Ascending aorta (tissue), 2 donors: Measurements from ENCODE around the gene PODNL1. TPM values are rescaled to one million over a fixed set of nuclear protein-coding genes. Genes with fewer than 3 reads are reported as not detected.

Experiments used
- DNase-seq, 2 donors: peaks; one replicate each; pipeline ENCODE4 v3.0.0-alpha.2; 2019; ENCODE audit warnings: low spot score in 2 of 2
- H3K27ac ChIP-seq, 2 donors: fragments of 200-600 bp; sonication (generic); one replicate each; pipeline ENCODE4 v1.5.1; 2016 to 2017; ENCODE audit warnings: mild to moderate bottlenecking in 1 of 2
- H3K27me3 ChIP-seq: fragments of 200-600 bp; sonication (generic); one replicate; pipeline ENCODE4 v1.5.1; 2017
- H3K36me3 ChIP-seq, 2 donors: fragments of 200-600 bp; sonication (generic); one replicate each; pipeline ENCODE4 v1.5.1; 2016
- H3K4me1 ChIP-seq, 2 donors: fragments of 200-600 bp; sonication (generic); one replicate each; pipeline ENCODE4 v1.5.1; 2016 to 2017; ENCODE audit warnings: mild to moderate bottlenecking in 1 of 2
- H3K4me3 ChIP-seq, 2 donors: fragments of 200-600 bp; sonication (generic); one replicate each; pipeline ENCODE4 v1.5.1; 2016 to 2017; ENCODE audit warnings: mild to moderate bottlenecking in 1 of 2
- H3K9me3 ChIP-seq, 2 donors: fragments of 200-600 bp; sonication (generic); one replicate each; pipeline ENCODE4 v1.5.1; 2016
- intact Hi-C: fragments of 100-400 bp; cut with DNase I; formaldehyde crosslinking; loops from one replicate; pipeline ENCODE4 v1.15.1; 2023
- total RNA-seq: library from RNA; depleted of rRNA; stranded (reverse); fragments of >200 nt; gene quantifications from one replicate; pipeline ENCODE4 v1.1.0, GENCODE V29; 2016
- TF ChIP-seq, protein P1 (sequence below), 3 experiments: fragments of 200-600 bp in 2 of 3; fragments of 450-650 bp in 1 of 3; sonication (generic) in 2 of 3; IDR thresholded peaks; one replicate each; pipeline ENCODE4 v1.5.1; 2016 to 2019; ENCODE audit warnings: antibody characterized with exemption in 3 of 3, mild to moderate bottlenecking in 1 of 3, moderate library complexity in 1 of 3

PODNL1 gene
- total RNA-seq, 1 donor from 2014 or later: 12.9 TPM

DNA sequence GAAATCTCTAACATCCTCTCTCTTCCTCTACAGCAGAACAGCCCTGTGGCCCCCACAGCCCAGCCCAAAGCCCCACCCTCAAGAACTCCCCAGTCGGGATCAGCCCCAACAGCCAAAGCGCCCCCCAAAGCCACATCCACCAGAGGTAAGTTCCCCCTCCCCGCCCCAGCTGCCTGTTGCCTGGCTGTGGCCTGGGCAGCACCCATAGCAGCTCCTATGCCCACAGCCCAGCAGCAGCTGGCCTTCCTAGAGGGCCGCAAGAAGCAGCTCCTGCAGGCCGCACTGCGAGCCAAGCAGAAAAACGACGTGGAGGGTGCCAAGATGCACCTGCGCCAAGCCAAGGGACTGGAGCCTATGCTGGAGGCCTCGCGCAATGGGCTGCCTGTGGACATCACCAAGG lies 17.7 kb downstream of the PODNL1 start:
- intact Hi-C loops: no loop called here
- Histone ChIP-seq H3K9me3 (no peaks in the 10 kb centered on the region), H3K4me1 (no peaks in the 10 kb centered on the region), H3K36me3 (peaks cover 62 to 66% of the 10 kb centered on the region in 2 donors), H3K27ac (no peak overlapping the region), H3K27me3 (no peaks in the 10 kb centered on the region), H3K4me3 (no peak overlapping the region)
- DNase-seq: no peak
- TF ChIP-seq, protein P1, sequence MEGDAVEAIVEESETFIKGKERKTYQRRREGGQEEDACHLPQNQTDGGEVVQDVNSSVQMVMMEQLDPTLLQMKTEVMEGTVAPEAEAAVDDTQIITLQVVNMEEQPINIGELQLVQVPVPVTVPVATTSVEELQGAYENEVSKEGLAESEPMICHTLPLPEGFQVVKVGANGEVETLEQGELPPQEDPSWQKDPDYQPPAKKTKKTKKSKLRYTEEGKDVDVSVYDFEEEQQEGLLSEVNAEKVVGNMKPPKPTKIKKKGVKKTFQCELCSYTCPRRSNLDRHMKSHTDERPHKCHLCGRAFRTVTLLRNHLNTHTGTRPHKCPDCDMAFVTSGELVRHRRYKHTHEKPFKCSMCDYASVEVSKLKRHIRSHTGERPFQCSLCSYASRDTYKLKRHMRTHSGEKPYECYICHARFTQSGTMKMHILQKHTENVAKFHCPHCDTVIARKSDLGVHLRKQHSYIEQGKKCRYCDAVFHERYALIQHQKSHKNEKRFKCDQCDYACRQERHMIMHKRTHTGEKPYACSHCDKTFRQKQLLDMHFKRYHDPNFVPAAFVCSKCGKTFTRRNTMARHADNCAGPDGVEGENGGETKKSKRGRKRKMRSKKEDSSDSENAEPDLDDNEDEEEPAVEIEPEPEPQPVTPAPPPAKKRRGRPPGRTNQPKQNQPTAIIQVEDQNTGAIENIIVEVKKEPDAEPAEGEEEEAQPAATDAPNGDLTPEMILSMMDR (IDR thresholded peaks at IDR 0.05): no peak

DNA sequence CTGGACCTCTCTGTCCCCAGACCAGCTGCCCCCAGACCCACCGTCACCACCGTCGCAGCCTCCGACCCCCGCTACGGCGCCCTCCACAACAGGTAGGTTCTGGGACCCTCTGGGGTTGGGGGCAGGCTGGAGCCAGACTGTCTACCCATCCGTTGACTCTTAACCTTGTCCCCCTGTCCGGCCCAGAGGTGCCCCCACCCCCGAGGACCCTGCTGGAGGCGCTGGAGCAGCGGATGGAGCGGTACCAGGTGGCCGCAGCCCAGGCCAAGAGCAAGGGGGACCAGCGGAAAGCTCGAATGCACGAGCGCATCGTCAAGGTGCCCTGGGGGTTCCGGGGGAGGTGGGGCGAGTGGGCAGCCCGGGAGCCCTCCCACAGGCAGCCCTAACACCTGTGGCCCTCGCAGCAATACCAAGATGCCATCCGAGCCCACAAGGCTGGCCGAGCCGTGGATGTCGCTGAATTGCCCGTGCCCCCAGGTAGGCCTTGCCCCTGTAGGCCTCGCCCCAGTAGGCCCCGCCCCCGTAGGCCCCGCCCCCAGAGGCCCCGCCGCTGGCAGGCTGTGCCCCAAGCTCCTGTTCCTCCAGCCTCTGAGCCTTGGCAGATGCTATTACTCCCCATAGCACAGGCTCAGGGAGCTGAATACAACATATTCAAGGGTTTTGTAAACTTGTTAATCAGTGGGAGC lies 19.3 kb downstream of the PODNL1 start:
- Histone ChIP-seq H3K27me3 (no peaks in the 10 kb centered on the region), H3K4me1 (no peaks in the 10 kb centered on the region), H3K4me3 (no peak overlapping the region), H3K9me3 (no peaks in the 10 kb centered on the region), H3K36me3 (peaks cover 57 to 73% of the 10 kb centered on the region in 2 donors), H3K27ac (no peak overlapping the region)
- intact Hi-C loops: no loop called here
- DNase-seq: no peak
- TF ChIP-seq, protein P1 (IDR thresholded peaks at IDR 0.05): no peak

DNA sequence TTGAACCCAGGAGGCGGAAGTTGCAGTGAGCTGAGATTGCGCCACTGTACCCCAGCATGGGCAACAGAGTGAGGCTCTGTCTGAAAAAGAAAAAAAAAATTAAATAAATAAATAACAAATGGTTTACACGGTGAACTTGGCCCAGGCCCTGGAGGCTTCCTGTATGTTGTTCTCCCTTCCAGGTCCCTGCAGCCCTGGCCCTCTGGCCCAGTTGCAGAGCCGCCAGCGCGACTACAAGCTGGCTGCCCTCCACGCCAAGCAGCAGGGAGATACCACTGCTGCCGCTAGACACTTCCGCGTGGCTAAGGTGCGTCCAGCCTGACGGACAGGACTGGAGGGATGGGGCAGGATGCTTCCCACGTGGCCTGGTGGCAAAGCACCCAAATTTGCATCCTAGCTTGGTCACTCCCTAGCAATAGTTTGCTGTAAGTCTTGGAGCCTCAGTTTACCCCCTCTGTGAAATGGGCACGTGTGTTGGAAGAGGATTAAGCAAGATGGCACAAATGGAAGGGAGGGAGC lies 20.3 kb downstream of the PODNL1 start:
- no peak for DNase-seq
- Histone ChIP-seq H3K36me3 (peaks cover 58 to 75% of the 10 kb centered on the region in 2 donors), H3K27ac (no peak overlapping the region), H3K4me3 (no peak overlapping the region), H3K9me3 (no peaks in the 10 kb centered on the region), H3K4me1 (no peaks in the 10 kb centered on the region), H3K27me3 (no peaks in the 10 kb centered on the region)
- intact Hi-C loops: no loop called here
- TF ChIP-seq, protein P1 (IDR thresholded peaks at IDR 0.05): no peak

DNA sequence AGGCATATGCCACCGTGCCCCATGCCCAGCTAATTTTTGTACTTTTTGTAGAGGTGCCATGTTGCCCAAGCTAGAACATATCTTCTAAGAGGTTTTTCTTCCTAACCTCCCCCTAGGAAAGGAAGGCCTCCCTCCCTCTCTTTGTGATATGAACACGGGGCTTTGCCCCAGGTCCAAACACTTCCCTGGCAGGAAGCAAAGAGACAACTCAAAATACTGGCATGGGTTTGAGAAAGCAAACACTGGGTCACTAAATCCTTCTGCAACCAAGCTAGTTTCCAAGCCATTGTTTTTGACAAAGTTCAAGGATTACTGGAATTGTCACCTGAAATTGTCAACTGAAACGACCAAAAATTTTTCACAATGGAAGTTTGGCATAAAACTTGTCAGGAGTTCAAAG lies 23.4 kb downstream of the PODNL1 start:
- TF ChIP-seq, protein P1 (IDR thresholded peaks at IDR 0.05): no peak
- Histone ChIP-seq H3K36me3 (peaks cover 54 to 73% of the 10 kb centered on the region in 2 donors), H3K27ac (no peak overlapping the region)

DNA sequence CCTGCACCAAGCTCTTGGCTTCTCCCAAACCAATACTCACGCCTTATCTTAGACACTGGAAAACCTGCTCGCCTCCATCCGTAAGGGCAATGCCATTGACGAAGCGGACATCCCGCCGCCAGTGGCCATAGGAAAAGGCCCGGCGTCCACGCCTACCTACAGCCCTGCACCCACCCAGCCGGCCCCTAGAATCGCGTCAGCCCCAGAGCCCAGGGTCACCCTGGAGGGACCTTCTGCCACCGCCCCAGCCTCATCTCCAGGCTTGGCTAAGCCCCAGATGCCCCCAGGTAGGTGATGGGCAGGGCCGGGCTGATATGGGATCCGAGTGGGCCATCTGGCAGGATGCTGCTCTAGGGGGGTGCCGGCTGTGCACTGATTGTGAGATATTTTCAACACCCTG lies 24.9 kb downstream of the PODNL1 start:
- TF ChIP-seq, protein P1 (IDR thresholded peaks at IDR 0.05): no peak
- H3K27ac ChIP-seq: no peak overlapping the region
- no peaks in the 10 kb centered on the region for H3K9me3 ChIP-seq
- no peak for DNase-seq
- H3K4me3 ChIP-seq: no peak overlapping the region
- H3K4me1 ChIP-seq: no peaks in the 10 kb centered on the region
- intact Hi-C loops: no loop called here
- H3K27me3 ChIP-seq: no peaks in the 10 kb centered on the region
- peaks cover 44 to 63% of the 10 kb centered on the region in 2 donors for H3K36me3 ChIP-seq

More for the DNA sequence above, 23.4 kb downstream of the PODNL1 start:
- intact Hi-C loops: no loop called here
- DNase-seq: no peak
- Histone ChIP-seq H3K4me3 (no peak overlapping the region), H3K9me3 (no peaks in the 10 kb centered on the region), H3K4me1 (no peaks in the 10 kb centered on the region), H3K27me3 (no peaks in the 10 kb centered on the region)
